OCI-LY1 (cell line): Measurements from ENCODE around the gene PARD3B.

Experiments used
- EZH2 ChIP-seq: fragments of 200-600 bp; sonication (generic), shearing (Covaris generic); IDR thresholded peaks from 2 replicates; pipeline ENCODE4 v1.8.0; 2017; ENCODE audit warnings: borderline replicate concordance, mixed run types, mild to moderate bottlenecking, antibody characterized with exemption, low read length, moderate library complexity, mixed read lengths
- TF ChIP-seq, protein P1 (sequence below): fragments of 200-600 bp; sonication (generic), shearing (Covaris generic); IDR thresholded peaks from 2 replicates; pipeline ENCODE4 v1.5.1; 2017; ENCODE audit warnings: mild to moderate bottlenecking, antibody characterized with exemption, low read length, moderate library complexity, mixed read lengths

DNA sequence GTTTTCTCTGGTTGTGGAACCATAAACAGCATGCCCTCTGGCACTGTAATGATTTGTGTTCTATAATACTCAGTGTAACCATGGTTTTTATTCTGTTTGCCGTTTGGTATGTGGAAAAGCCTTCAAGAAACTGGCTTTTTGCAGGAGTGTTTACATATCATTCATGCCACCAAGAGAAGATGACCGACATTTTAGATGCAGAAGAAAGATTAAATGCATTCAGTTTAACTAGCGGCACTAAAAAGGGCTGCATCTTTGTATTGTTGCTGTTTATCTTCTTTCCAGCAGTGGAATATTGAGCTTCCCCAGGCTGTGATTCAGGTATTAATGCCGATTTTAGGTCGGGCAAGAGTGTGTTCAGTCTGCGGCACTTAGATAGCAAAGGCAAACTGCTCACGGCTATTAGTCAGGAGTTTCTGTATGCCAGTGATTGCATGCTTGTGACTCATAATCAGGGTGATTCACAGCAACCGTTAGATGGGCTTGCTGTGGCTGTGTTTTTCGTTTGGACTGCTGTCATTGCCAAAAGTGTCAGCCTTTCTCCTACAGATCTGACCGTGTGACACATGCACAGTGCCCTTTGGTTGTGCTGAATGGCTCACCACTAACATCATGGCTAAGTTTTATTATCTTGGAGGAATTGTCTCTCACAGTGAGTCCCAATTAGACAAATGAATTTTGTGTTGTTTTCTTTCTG is 479.7 kb downstream of the PARD3B start:
- TF ChIP-seq, protein P1, sequence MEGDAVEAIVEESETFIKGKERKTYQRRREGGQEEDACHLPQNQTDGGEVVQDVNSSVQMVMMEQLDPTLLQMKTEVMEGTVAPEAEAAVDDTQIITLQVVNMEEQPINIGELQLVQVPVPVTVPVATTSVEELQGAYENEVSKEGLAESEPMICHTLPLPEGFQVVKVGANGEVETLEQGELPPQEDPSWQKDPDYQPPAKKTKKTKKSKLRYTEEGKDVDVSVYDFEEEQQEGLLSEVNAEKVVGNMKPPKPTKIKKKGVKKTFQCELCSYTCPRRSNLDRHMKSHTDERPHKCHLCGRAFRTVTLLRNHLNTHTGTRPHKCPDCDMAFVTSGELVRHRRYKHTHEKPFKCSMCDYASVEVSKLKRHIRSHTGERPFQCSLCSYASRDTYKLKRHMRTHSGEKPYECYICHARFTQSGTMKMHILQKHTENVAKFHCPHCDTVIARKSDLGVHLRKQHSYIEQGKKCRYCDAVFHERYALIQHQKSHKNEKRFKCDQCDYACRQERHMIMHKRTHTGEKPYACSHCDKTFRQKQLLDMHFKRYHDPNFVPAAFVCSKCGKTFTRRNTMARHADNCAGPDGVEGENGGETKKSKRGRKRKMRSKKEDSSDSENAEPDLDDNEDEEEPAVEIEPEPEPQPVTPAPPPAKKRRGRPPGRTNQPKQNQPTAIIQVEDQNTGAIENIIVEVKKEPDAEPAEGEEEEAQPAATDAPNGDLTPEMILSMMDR: no peak
- TF ChIP-seq EZH2: no peak
